Measurements from ENCODE around the gene THBS2.

DNA sequence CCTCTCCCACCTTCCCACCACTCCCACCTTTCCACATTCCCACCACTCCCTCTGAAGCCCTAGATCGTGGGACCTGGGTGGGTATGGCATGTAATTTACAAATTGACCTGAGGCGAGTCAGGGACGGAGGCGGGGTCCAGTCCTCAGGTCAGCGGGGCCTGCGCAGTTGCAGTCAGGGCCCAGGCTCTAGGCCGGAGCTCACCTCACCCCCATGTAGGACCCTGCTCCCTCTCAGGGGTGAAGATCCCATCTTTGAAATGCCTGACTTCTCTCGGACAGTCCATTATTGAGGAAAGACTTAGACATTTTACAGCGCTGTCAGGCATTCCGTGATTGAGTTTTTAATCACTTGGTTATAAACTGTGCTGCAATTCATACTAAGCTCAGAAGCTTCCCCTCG lies 10.5 kb downstream of the THBS2 start:
- no peak for TF ChIP-seq POLR2A (IDR thresholded peaks at IDR 0.05; ENCODE audit: low read depth, low read length)
- TF ChIP-seq POLR2AphosphoS5 (IDR thresholded peaks at IDR 0.05; ENCODE audit: low read depth, low read length), result no peak
- TF ChIP-seq PAX5 (IDR thresholded peaks at IDR 0.05; ENCODE audit: insufficient read depth, low read length, severe bottlenecking), result no peak
- no peak for TF ChIP-seq TAF1 (IDR thresholded peaks at IDR 0.05; ENCODE audit: low read depth, low read length)
- no peak for TF ChIP-seq POU2F2 (IDR thresholded peaks at IDR 0.05; ENCODE audit: low read depth, low read length)
- TF ChIP-seq SPI1 (IDR thresholded peaks at IDR 0.05; ENCODE audit: low read depth, low read length), result no peak
